ENCODE results near the gene PTPRD.
"Not testable (repeated sequence)": the region's sequence is repeated elsewhere in the genome, so short reads cannot be mapped to it uniquely, and the experiment has no call there.

The PTPRD gene

GRCh38 chr9:9949978-9950377, 662.8 kb downstream of the PTPRD start:
- no peaks in the 10 kb centered on the region for H3K9me3 ChIP-seq (ENCODE audit: control insufficient read depth, insufficient read depth, low read length)
- H3K4me1 ChIP-seq (ENCODE audit: insufficient read depth, low read length): no peaks in the 10 kb centered on the region
- H3K9ac ChIP-seq (ENCODE audit: low read depth, low read length): no peak overlapping the region
- H3K36me3 ChIP-seq (ENCODE audit: insufficient read depth, low read length): no peaks in the 10 kb centered on the region

GRCh38 chr9:9949368-9949767, 663.4 kb downstream of the PTPRD start:
- Histone ChIP-seq H3K9ac (ENCODE audit: low read depth, low read length) (no peak overlapping the region), H3K4me1 (ENCODE audit: insufficient read depth, low read length) (no peaks in the 10 kb centered on the region), H3K36me3 (ENCODE audit: insufficient read depth, low read length) (no peaks in the 10 kb centered on the region), H3K9me3 (ENCODE audit: control insufficient read depth, insufficient read depth, low read length) (no peaks in the 10 kb centered on the region)

- no peaks in the 10 kb centered on the region for H3K36me3 ChIP-seq (ENCODE audit: insufficient read depth, low read length)
- H3K9me3 ChIP-seq (ENCODE audit: control insufficient read depth, insufficient read depth, low read length): no peaks in the 10 kb centered on the region
- H3K9ac ChIP-seq (ENCODE audit: low read depth, low read length): no peak overlapping the region
- no peaks in the 10 kb centered on the region for H3K4me1 ChIP-seq (ENCODE audit: insufficient read depth, low read length)
These were observed 666.8 kb downstream of the PTPRD start for GRCh38 chr9:9945966-9946365.

- H3K9ac ChIP-seq (ENCODE audit: low read depth, low read length): no peak overlapping the region
- no peaks in the 10 kb centered on the region for H3K4me1 ChIP-seq (ENCODE audit: insufficient read depth, low read length)
- H3K9me3 ChIP-seq (ENCODE audit: control insufficient read depth, insufficient read depth, low read length): no peaks in the 10 kb centered on the region
- H3K36me3 ChIP-seq (ENCODE audit: insufficient read depth, low read length): no peaks in the 10 kb centered on the region
These were observed 669.9 kb downstream of the PTPRD start for GRCh38 chr9:9942764-9943424.

- Histone ChIP-seq H3K36me3 (ENCODE audit: insufficient read depth, low read length) (no peaks in the 10 kb centered on the region), H3K4me1 (ENCODE audit: insufficient read depth, low read length) (no peaks in the 10 kb centered on the region), H3K9me3 (ENCODE audit: control insufficient read depth, insufficient read depth, low read length) (no peaks in the 10 kb centered on the region), H3K9ac (ENCODE audit: low read depth, low read length) (no peak overlapping the region)
These were observed 674.4 kb downstream of the PTPRD start for GRCh38 chr9:9938432-9938831.

GRCh38 chr9:9931464-9931863, 681.3 kb downstream of the PTPRD start:
- H3K4me1 ChIP-seq (ENCODE audit: insufficient read depth, low read length); H3K9ac ChIP-seq (ENCODE audit: low read depth, low read length); H3K36me3 ChIP-seq (ENCODE audit: insufficient read depth, low read length): not testable (repeated sequence)

GRCh38 chr9:9924376-9924775, 688.4 kb downstream of the PTPRD start:
- H3K9me3 ChIP-seq (ENCODE audit: control insufficient read depth, insufficient read depth, low read length): no peaks in the 10 kb centered on the region
- H3K9ac ChIP-seq (ENCODE audit: low read depth, low read length): no peak overlapping the region
- no peaks in the 10 kb centered on the region; the same call in 1 of the 2 replicates for H3K4me1 ChIP-seq (ENCODE audit: insufficient read depth, low read length)
- H3K36me3 ChIP-seq (ENCODE audit: insufficient read depth, low read length): no peaks in the 10 kb centered on the region

More at GRCh38 chr9:9931464-9931863, 681.3 kb downstream of the PTPRD start:
- not testable (repeated sequence) for H3K9me3 ChIP-seq (ENCODE audit: control insufficient read depth, insufficient read depth, low read length)

- H3K9ac ChIP-seq (ENCODE audit: low read depth, low read length): no peak overlapping the region
- no peaks in the 10 kb centered on the region; the same call in 1 of the 2 replicates for H3K4me1 ChIP-seq (ENCODE audit: insufficient read depth, low read length)
- no peaks in the 10 kb centered on the region for H3K9me3 ChIP-seq (ENCODE audit: control insufficient read depth, insufficient read depth, low read length)
- no peaks in the 10 kb centered on the region for H3K36me3 ChIP-seq (ENCODE audit: insufficient read depth, low read length)
These were observed 691.0 kb downstream of the PTPRD start for GRCh38 chr9:9921805-9922204.

GRCh38 chr9:9920425-9921060, 692.3 kb downstream of the PTPRD start:
- no peaks in the 10 kb centered on the region for H3K36me3 ChIP-seq (ENCODE audit: insufficient read depth, low read length)
- H3K9ac ChIP-seq (ENCODE audit: low read depth, low read length): no peak overlapping the region
- no peaks in the 10 kb centered on the region; the same call in 1 of the 2 replicates for H3K4me1 ChIP-seq (ENCODE audit: insufficient read depth, low read length)
- no peaks in the 10 kb centered on the region for H3K9me3 ChIP-seq (ENCODE audit: control insufficient read depth, insufficient read depth, low read length)

GRCh38 chr9:9919174-9919775, 693.5 kb downstream of the PTPRD start:
- Histone ChIP-seq H3K4me1 (ENCODE audit: insufficient read depth, low read length) (no peaks in the 10 kb centered on the region; the same call in 1 of the 2 replicates), H3K9ac (ENCODE audit: low read depth, low read length) (no peak overlapping the region), H3K36me3 (ENCODE audit: insufficient read depth, low read length) (no peaks in the 10 kb centered on the region), H3K9me3 (ENCODE audit: control insufficient read depth, insufficient read depth, low read length) (no peaks in the 10 kb centered on the region)

- H3K36me3 ChIP-seq (ENCODE audit: insufficient read depth, low read length): no peaks in the 10 kb centered on the region
- no peaks in the 10 kb centered on the region for H3K9me3 ChIP-seq (ENCODE audit: control insufficient read depth, insufficient read depth, low read length)
- H3K9ac ChIP-seq (ENCODE audit: low read depth, low read length): no peak overlapping the region
- peaks cover 3% of the 10 kb centered on the region; the same call in 1 of the 2 replicates for H3K4me1 ChIP-seq (ENCODE audit: insufficient read depth, low read length)
These were observed 695.4 kb downstream of the PTPRD start for GRCh38 chr9:9917400-9917799.

GRCh38 chr9:9914174-9914573, 698.6 kb downstream of the PTPRD start:
- no peaks in the 10 kb centered on the region for H3K9me3 ChIP-seq (ENCODE audit: control insufficient read depth, insufficient read depth, low read length)
- H3K4me1 ChIP-seq (ENCODE audit: insufficient read depth, low read length): 0 out of 2 replicates have a peak, but pooled peaks cover 3% of the 10 kb centered on the region
- no peaks in the 10 kb centered on the region for H3K36me3 ChIP-seq (ENCODE audit: insufficient read depth, low read length)
- H3K9ac ChIP-seq (ENCODE audit: low read depth, low read length): no peak overlapping the region

GRCh38 chr9:9913276-9913832, 699.4 kb downstream of the PTPRD start:
- 0 out of 2 replicates have a peak, but pooled peaks cover 3% of the 10 kb centered on the region for H3K4me1 ChIP-seq (ENCODE audit: insufficient read depth, low read length)
- no peaks in the 10 kb centered on the region for H3K36me3 ChIP-seq (ENCODE audit: insufficient read depth, low read length)
- H3K9ac ChIP-seq (ENCODE audit: low read depth, low read length): no peak overlapping the region
- no peaks in the 10 kb centered on the region for H3K9me3 ChIP-seq (ENCODE audit: control insufficient read depth, insufficient read depth, low read length)

- Histone ChIP-seq H3K9ac (ENCODE audit: low read depth, low read length) (no peak overlapping the region), H3K36me3 (ENCODE audit: insufficient read depth, low read length) (no peaks in the 10 kb centered on the region), H3K9me3 (ENCODE audit: control insufficient read depth, insufficient read depth, low read length) (no peaks in the 10 kb centered on the region), H3K4me1 (ENCODE audit: insufficient read depth, low read length) (0 out of 2 replicates have a peak, but pooled peaks cover 3% of the 10 kb centered on the region)
These were observed 700.3 kb downstream of the PTPRD start for GRCh38 chr9:9912459-9912858.
